Loucy (cell line): ENCODE results near the gene TBC1D2B.

Experiments
- H2AFZ ChIP-seq: fragments of 200-600 bp; sonication (generic); 2 replicates; pipeline ENCODE4 v1.6.0; 2016; ENCODE audit warnings: antibody characterized with exemption, mild to moderate bottlenecking, low read length, moderate library complexity
- H3F3A ChIP-seq: fragments of 200-600 bp; 2 replicates; pipeline ENCODE4 v1.6.0; 2016; ENCODE audit warnings: antibody characterized with exemption, low read depth, mild to moderate bottlenecking
- H3K27me3 ChIP-seq: fragments of 200-600 bp; sonication (generic); 2 replicates; pipeline ENCODE4 v1.6.1; 2014; ENCODE audit warnings: low read length, mild to moderate bottlenecking; ENCODE audit not compliant: insufficient read depth, poor library complexity, severe bottlenecking
- H3K36me3 ChIP-seq: fragments of 200-600 bp; sonication (generic); 2 replicates; pipeline ENCODE4 v1.6.1; 2016; ENCODE audit warnings: low read length; ENCODE audit not compliant: insufficient read depth
- H3K4me1 ChIP-seq: fragments of 200-600 bp; sonication (generic); 2 replicates; pipeline ENCODE4 v1.5.1; 2014; ENCODE audit warnings: low read length, mild to moderate bottlenecking; ENCODE audit not compliant: insufficient read depth, poor library complexity, severe bottlenecking
- H3K4me2 ChIP-seq: fragments of 200-600 bp; sonication (generic); 2 replicates; pipeline ENCODE4 v1.6.0; 2014; ENCODE audit warnings: antibody characterized with exemption, low read length, low read depth, mild to moderate bottlenecking; ENCODE audit not compliant: poor library complexity, severe bottlenecking
- H3K4me3 ChIP-seq: fragments of 200-600 bp; sonication (generic); 2 replicates; pipeline ENCODE4 v1.5.1; 2014; ENCODE audit warnings: low read length, mild to moderate bottlenecking, mixed read lengths; ENCODE audit not compliant: poor library complexity, severe bottlenecking
- H3K79me2 ChIP-seq: fragments of 200-600 bp; sonication (generic); 2 replicates; pipeline ENCODE4 v1.6.1; 2014; ENCODE audit warnings: low read length; ENCODE audit not compliant: insufficient read depth
- H3K9ac ChIP-seq: fragments of 200-600 bp; sonication (generic); 2 replicates; pipeline ENCODE4 v1.6.0; 2014; ENCODE audit warnings: mild to moderate bottlenecking, low read depth, low read length, moderate library complexity; ENCODE audit not compliant: poor library complexity, severe bottlenecking
- H3K9me2 ChIP-seq: fragments of 200-600 bp; sonication (generic); replicated peaks from 2 replicates; pipeline ENCODE4 v1.6.1; 2016; ENCODE audit warnings: low read depth, low read length, mixed read lengths
- H3K9me3 ChIP-seq: fragments of 200-600 bp; sonication (generic); 2 replicates; pipeline ENCODE4 v1.6.1; 2014; ENCODE audit warnings: mild to moderate bottlenecking, antibody characterized with exemption, low read length, low read depth; ENCODE audit not compliant: insufficient read depth
- H4K20me1 ChIP-seq: fragments of 200-600 bp; sonication (generic); 2 replicates; pipeline ENCODE4 v1.6.0; 2014; ENCODE audit warnings: antibody characterized with exemption, low read length, mild to moderate bottlenecking; ENCODE audit not compliant: insufficient read depth, poor library complexity, severe bottlenecking
- EZH2phosphoT487 ChIP-seq: fragments of 200-600 bp; IDR thresholded peaks from 2 replicates; pipeline ENCODE4 v1.6.1; 2018; ENCODE audit warnings: antibody characterized with exemption, mild to moderate bottlenecking, moderate library complexity, borderline replicate concordance
- TF ChIP-seq, protein P1 (sequence below): fragments of 200-600 bp; sonication (generic); conservative IDR thresholded peaks from 2 replicates; pipeline ENCODE4 v1.5.1; 2014; ENCODE audit warnings: mild to moderate bottlenecking, antibody characterized with exemption, low read length

Gene TBC1D2B

GRCh38 chr15:78107471-78107870 lies 30.0 kb upstream of the TBC1D2B start:
- TF ChIP-seq, protein P1, sequence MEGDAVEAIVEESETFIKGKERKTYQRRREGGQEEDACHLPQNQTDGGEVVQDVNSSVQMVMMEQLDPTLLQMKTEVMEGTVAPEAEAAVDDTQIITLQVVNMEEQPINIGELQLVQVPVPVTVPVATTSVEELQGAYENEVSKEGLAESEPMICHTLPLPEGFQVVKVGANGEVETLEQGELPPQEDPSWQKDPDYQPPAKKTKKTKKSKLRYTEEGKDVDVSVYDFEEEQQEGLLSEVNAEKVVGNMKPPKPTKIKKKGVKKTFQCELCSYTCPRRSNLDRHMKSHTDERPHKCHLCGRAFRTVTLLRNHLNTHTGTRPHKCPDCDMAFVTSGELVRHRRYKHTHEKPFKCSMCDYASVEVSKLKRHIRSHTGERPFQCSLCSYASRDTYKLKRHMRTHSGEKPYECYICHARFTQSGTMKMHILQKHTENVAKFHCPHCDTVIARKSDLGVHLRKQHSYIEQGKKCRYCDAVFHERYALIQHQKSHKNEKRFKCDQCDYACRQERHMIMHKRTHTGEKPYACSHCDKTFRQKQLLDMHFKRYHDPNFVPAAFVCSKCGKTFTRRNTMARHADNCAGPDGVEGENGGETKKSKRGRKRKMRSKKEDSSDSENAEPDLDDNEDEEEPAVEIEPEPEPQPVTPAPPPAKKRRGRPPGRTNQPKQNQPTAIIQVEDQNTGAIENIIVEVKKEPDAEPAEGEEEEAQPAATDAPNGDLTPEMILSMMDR, result no peak
- TF ChIP-seq EZH2phosphoT487, result no peak
- Histone ChIP-seq H3K9me2 (no peaks in the 10 kb centered on the region), H3K36me3 (no peaks in the 10 kb centered on the region), H3K9me3 (no peaks in the 10 kb centered on the region), H3K4me1 (peaks cover 37% of the 10 kb centered on the region), H3K4me2 (no peak overlapping the region), H3F3A (no peaks in the 10 kb centered on the region), H3K9ac (no peak overlapping the region), H3K4me3 (no peak overlapping the region), H4K20me1 (no peaks in the 10 kb centered on the region), H3K27me3 (no peaks in the 10 kb centered on the region), H2AFZ (no peak overlapping the region), H3K79me2 (no peaks in the 10 kb centered on the region)

- H3K9ac ChIP-seq, result no peak overlapping the region
- no peaks in the 10 kb centered on the region for H3K36me3 ChIP-seq
- H3K4me2 ChIP-seq, result peak overlapping the region; percentile 18
- TF ChIP-seq EZH2phosphoT487, result no peak
- TF ChIP-seq, protein P1, result no peak
- no peaks in the 10 kb centered on the region for H3K79me2 ChIP-seq
- H3F3A ChIP-seq, result no peaks in the 10 kb centered on the region
- no peaks in the 10 kb centered on the region for H3K9me2 ChIP-seq
- no peaks in the 10 kb centered on the region for H3K9me3 ChIP-seq
- H4K20me1 ChIP-seq, result no peaks in the 10 kb centered on the region
- no peak overlapping the region for H3K4me3 ChIP-seq
- H3K4me1 ChIP-seq, result peaks cover 37% of the 10 kb centered on the region
- no peak overlapping the region for H2AFZ ChIP-seq
- no peaks in the 10 kb centered on the region for H3K27me3 ChIP-seq
Measured at GRCh38 chr15:78105476-78106241, 28.1 kb upstream of the TBC1D2B start.

- TF ChIP-seq, protein P1, result no peak
- TF ChIP-seq EZH2phosphoT487, result no peak
- H3K4me3 ChIP-seq, result no peak overlapping the region
- H3K4me1 ChIP-seq, result peaks cover 37% of the 10 kb centered on the region
- no peaks in the 10 kb centered on the region for H3K27me3 ChIP-seq
- no peaks in the 10 kb centered on the region for H3K79me2 ChIP-seq
- no peak overlapping the region for H2AFZ ChIP-seq
- no peak overlapping the region for H3K9ac ChIP-seq
- no peaks in the 10 kb centered on the region for H3K9me3 ChIP-seq
- no peaks in the 10 kb centered on the region for H4K20me1 ChIP-seq
- H3K9me2 ChIP-seq, result no peaks in the 10 kb centered on the region
- H3F3A ChIP-seq, result no peaks in the 10 kb centered on the region
- H3K4me2 ChIP-seq, result peak overlapping the region; percentile 18
- no peaks in the 10 kb centered on the region for H3K36me3 ChIP-seq
Measured at GRCh38 chr15:78104566-78105475, 27.3 kb upstream of the TBC1D2B start.
